ENCODE measurements around the gene EREG. TPM values are rescaled to one million over a fixed set of nuclear protein-coding genes. Genes with fewer than 3 reads are reported as not detected.

The EREG gene
- total RNA-seq, 2 donors from 2014 or later = 0.11 TPM; not detected in 1

DNA sequence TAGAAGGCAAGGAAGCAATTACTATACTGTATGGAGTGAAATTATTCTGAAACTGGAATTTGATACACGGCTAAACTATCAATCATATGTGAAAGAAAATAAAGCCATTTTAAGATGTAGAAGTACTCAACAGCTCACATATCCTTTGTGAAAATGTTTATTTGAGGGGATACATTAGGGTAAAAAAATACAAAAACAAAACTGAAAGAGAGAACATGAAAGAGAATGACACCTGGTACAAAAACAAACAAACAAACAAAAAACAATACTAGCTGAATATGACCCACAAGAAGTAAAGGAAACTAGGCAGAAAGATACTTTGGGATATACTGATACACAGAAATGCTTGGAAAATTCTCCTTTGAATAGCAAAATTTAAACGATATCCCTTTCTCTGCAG is 59.2 kb downstream of the EREG start:
- WGBS, 2 experiments (ENCODE audit: insufficient coverage in 1 of 2, insufficient read length in 1 of 2) = 94 to 100% methylated on average over 1 to 2 of the region's 2 CpGs
- H3K9me3 ChIP-seq (ENCODE audit: control insufficient read depth, low read length) = no peaks in the 10 kb centered on the region
- H3K4me1 ChIP-seq (ENCODE audit: control insufficient read depth, insufficient read depth, low read length) = no peaks in the 10 kb centered on the region
- Mint-ChIP-seq H3K36me3 (ENCODE audit: low read depth) (no peaks in the 10 kb centered on the region), H3K9me3 (peaks cover 7% of the 10 kb centered on the region), H3K27me3 (ENCODE audit: insufficient read depth) (no peaks in the 10 kb centered on the region), H3K4me3 (no peak overlapping the region), H3K27ac (no peak overlapping the region), H3K4me1 (peaks cover 5% of the 10 kb centered on the region)
- TF ChIP-seq, protein P1, sequence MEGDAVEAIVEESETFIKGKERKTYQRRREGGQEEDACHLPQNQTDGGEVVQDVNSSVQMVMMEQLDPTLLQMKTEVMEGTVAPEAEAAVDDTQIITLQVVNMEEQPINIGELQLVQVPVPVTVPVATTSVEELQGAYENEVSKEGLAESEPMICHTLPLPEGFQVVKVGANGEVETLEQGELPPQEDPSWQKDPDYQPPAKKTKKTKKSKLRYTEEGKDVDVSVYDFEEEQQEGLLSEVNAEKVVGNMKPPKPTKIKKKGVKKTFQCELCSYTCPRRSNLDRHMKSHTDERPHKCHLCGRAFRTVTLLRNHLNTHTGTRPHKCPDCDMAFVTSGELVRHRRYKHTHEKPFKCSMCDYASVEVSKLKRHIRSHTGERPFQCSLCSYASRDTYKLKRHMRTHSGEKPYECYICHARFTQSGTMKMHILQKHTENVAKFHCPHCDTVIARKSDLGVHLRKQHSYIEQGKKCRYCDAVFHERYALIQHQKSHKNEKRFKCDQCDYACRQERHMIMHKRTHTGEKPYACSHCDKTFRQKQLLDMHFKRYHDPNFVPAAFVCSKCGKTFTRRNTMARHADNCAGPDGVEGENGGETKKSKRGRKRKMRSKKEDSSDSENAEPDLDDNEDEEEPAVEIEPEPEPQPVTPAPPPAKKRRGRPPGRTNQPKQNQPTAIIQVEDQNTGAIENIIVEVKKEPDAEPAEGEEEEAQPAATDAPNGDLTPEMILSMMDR (conservative IDR thresholded peaks at IDR 0.05) = no peak
- H3K4me3 ChIP-seq (ENCODE audit: low read length) = no peak overlapping the region
- no peaks in the 10 kb centered on the region for H3K27me3 ChIP-seq (ENCODE audit: control insufficient read depth, insufficient read depth, low read length, poor library complexity, severe bottlenecking)
- no peaks in the 10 kb centered on the region for H3K36me3 ChIP-seq (ENCODE audit: control insufficient read depth, insufficient read depth, low read length)
- no peak overlapping the region for H3K9ac ChIP-seq (ENCODE audit: extremely low read depth, low read length, poor library complexity, severe bottlenecking)
- DNase-seq = no peak
- no peak overlapping the region for H3K27ac ChIP-seq (ENCODE audit: low read depth, low read length)

DNA sequence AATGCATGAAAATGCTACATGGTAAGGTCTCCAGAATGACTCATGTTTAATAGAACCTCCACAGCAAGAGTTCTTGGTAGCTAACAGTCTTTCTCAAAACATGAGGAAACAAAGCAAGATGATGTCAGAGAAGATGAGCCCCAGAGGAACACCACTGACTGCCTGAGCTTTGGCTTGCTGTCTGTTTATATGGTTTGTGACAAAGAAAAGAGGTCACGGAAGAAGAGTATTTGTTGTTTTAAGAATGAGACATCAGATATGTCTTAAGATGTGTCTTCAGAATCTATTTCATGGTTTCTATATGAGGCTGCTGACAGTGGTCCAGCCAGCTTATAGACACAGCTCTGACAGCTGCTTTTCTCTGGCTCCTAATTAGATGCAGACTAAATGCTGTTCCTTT is 61.2 kb downstream of the EREG start:
- DNase-seq = no peak
- no peaks in the 10 kb centered on the region for H3K36me3 ChIP-seq (ENCODE audit: control insufficient read depth, insufficient read depth, low read length)
- H3K4me1 Mint-ChIP-seq = peaks cover 5% of the 10 kb centered on the region
- H3K27ac Mint-ChIP-seq = no peak overlapping the region
- no peak overlapping the region for H3K9ac ChIP-seq (ENCODE audit: extremely low read depth, low read length, poor library complexity, severe bottlenecking)
- H3K4me1 ChIP-seq (ENCODE audit: control insufficient read depth, insufficient read depth, low read length) = no peaks in the 10 kb centered on the region
- TF ChIP-seq, protein P1 (conservative IDR thresholded peaks at IDR 0.05) = no peak
- no peaks in the 10 kb centered on the region for H3K36me3 Mint-ChIP-seq (ENCODE audit: low read depth)
- no peaks in the 10 kb centered on the region for H3K9me3 Mint-ChIP-seq
- 94 to 100% methylated on average over 1 of the region's 1 CpG for WGBS, 2 experiments (ENCODE audit: insufficient coverage in 1 of 2, insufficient read length in 1 of 2)
- H3K4me3 ChIP-seq (ENCODE audit: low read length) = no peak overlapping the region
- no peaks in the 10 kb centered on the region for H3K9me3 ChIP-seq (ENCODE audit: control insufficient read depth, low read length)
- no peaks in the 10 kb centered on the region for H3K27me3 ChIP-seq (ENCODE audit: control insufficient read depth, insufficient read depth, low read length, poor library complexity, severe bottlenecking)
- H3K27ac ChIP-seq (ENCODE audit: low read depth, low read length) = no peak overlapping the region
- no peak overlapping the region for H3K4me3 Mint-ChIP-seq
- H3K27me3 Mint-ChIP-seq (ENCODE audit: insufficient read depth) = no peaks in the 10 kb centered on the region

GRCh38 chr4:74428276-74428675 is 63.3 kb downstream of the EREG start:
- Mint-ChIP-seq H3K4me1 (peaks cover 2% of the 10 kb centered on the region), H3K9me3 (no peaks in the 10 kb centered on the region), H3K4me3 (no peak overlapping the region), H3K27me3 (ENCODE audit: insufficient read depth) (no peaks in the 10 kb centered on the region), H3K36me3 (ENCODE audit: low read depth) (no peaks in the 10 kb centered on the region), H3K27ac (no peak overlapping the region)
- Histone ChIP-seq H3K9me3 (ENCODE audit: control insufficient read depth, low read length) (no peaks in the 10 kb centered on the region), H3K27ac (ENCODE audit: low read depth, low read length) (no peak overlapping the region), H3K27me3 (ENCODE audit: control insufficient read depth, insufficient read depth, low read length, poor library complexity, severe bottlenecking) (no peaks in the 10 kb centered on the region), H3K4me3 (ENCODE audit: low read length) (no peak overlapping the region), H3K4me1 (ENCODE audit: control insufficient read depth, insufficient read depth, low read length) (no peaks in the 10 kb centered on the region), H3K36me3 (ENCODE audit: control insufficient read depth, insufficient read depth, low read length) (no peaks in the 10 kb centered on the region), H3K9ac (ENCODE audit: extremely low read depth, low read length, poor library complexity, severe bottlenecking) (no peak overlapping the region)
- no peak for DNase-seq
- TF ChIP-seq, protein P1 (conservative IDR thresholded peaks at IDR 0.05) = no peak

Measured in endodermal cell (in vitro differentiated cells).